Tibial artery (tissue), 4 donors: ENCODE data around the gene TBL2.
"Not testable (repeated sequence)": the region's sequence is repeated elsewhere in the genome, so short reads cannot be mapped to it uniquely, and the experiment has no call there.

Experiments
- DNase-seq, 2 donors: peaks; one replicate each; pipeline ENCODE4 v3.0.0-alpha.2; 2019
- H3K27ac ChIP-seq, 2 donors: fragments of 200-600 bp; sonication (generic) in 1 of 2; 1 replicate in 1 of 2; 2 replicates in 1 of 2; pipeline ENCODE4 v1.5.1; 2018 to 2019; ENCODE audit warnings: mild to moderate bottlenecking in 1 of 2
- H3K27me3 ChIP-seq, 2 donors: fragments of 200-600 bp; sonication (generic) in 1 of 2; one replicate each; pipeline versions ENCODE4 v1.5.1 to v1.6.0; 2016 to 2019
- H3K36me3 ChIP-seq, 3 donors: fragments of 200-600 bp; sonication (generic) in 2 of 3; one replicate each; pipeline ENCODE4 v1.5.1; 2016 to 2019; ENCODE audit warnings: mild to moderate bottlenecking in 2 of 3
- H3K4me1 ChIP-seq, 4 donors: fragments of 200-600 bp; sonication (generic) in 2 of 4; 1 replicate in 3 of 4; 2 replicates in 1 of 4; pipeline ENCODE4 v1.5.1; 2016 to 2019
- H3K4me3 ChIP-seq, 2 donors: fragments of 200-600 bp; sonication (generic) in 1 of 2; 1 replicate in 1 of 2; 2 replicates in 1 of 2; pipeline ENCODE4 v1.5.1; 2018 to 2019; ENCODE audit warnings: mild to moderate bottlenecking in 2 of 2
- H3K9me3 ChIP-seq, 3 donors: fragments of 200-600 bp; sonication (generic) in 1 of 3; one replicate each; pipeline ENCODE4 v1.5.1; 2016 to 2019
- CTCF ChIP-seq, 2 experiments: fragments of 200-600 bp in 1 of 2; fragments of 450-650 bp in 1 of 2; IDR thresholded peaks; one replicate each; pipeline ENCODE4 v1.5.1; 2017 to 2019; ENCODE audit warnings: antibody characterized with exemption in 2 of 2, mild to moderate bottlenecking in 1 of 2, moderate library complexity in 1 of 2
- intact Hi-C: fragments of 100-400 bp; cut with DNase I; formaldehyde crosslinking; loops from one replicate; pipeline ENCODE4 v1.15.0; 2023; ENCODE audit warnings: low total_unique reads

TBL2 gene

GRCh38 chr7:73610105-73610504 lies 31.7 kb upstream of the TBL2 start:
- intact Hi-C loops: loop anchor here (5.0 kb wide), 1 partner anchor 57 kb away; the partner anchor contains the start of gene VPS37D
- Histone ChIP-seq H3K9me3 (no peaks in the 10 kb centered on the region), H3K4me3 (no peak overlapping the region), H3K4me1 (peaks cover 0 to 7% (median 3%) of the 10 kb centered on the region in 4 donors), H3K27me3 (peaks cover 0 to 65% of the 10 kb centered on the region in 2 donors), H3K36me3 (no peaks in the 10 kb centered on the region), H3K27ac (no peak overlapping the region)
- no peak for TF ChIP-seq CTCF (IDR thresholded peaks at IDR 0.05)
- no peak for DNase-seq

- H3K4me3 ChIP-seq, intact Hi-C loops, H3K36me3 ChIP-seq, H3K27ac ChIP-seq, H3K4me1 ChIP-seq, DNase-seq, H3K9me3 ChIP-seq: not testable (repeated sequence)
- peaks cover 0 to 55% of the 10 kb centered on the region in 2 donors for H3K27me3 ChIP-seq
These were observed 29.3 kb upstream of the TBL2 start for GRCh38 chr7:73607692-73607983.

GRCh38 chr7:73606801-73607691 lies 28.7 kb upstream of the TBL2 start:
- peaks cover 0 to 7% (median 3%) of the 10 kb centered on the region in 4 donors for H3K4me1 ChIP-seq
- peaks cover 0 to 50% of the 10 kb centered on the region in 2 donors for H3K27me3 ChIP-seq
- H3K9me3 ChIP-seq: no peaks in the 10 kb centered on the region
- TF ChIP-seq CTCF (IDR thresholded peaks at IDR 0.05): peak; percentile 92 to 97
- no peaks in the 10 kb centered on the region for H3K36me3 ChIP-seq
- H3K27ac ChIP-seq: no peak overlapping the region
- no peak for DNase-seq
- H3K4me3 ChIP-seq: no peak overlapping the region
- intact Hi-C loops: no loop called here

GRCh38 chr7:73605601-73606220 lies 27.3 kb upstream of the TBL2 start:
- Histone ChIP-seq H3K27ac (no peak overlapping the region), H3K27me3 (peaks cover 0 to 47% of the 10 kb centered on the region in 2 donors), H3K9me3 (no peaks in the 10 kb centered on the region), H3K4me3 (no peak overlapping the region), H3K4me1 (peaks cover 0 to 7% (median 3%) of the 10 kb centered on the region in 4 donors), H3K36me3 (no peaks in the 10 kb centered on the region)
- intact Hi-C loops: no loop called here
- DNase-seq: no peak
- no peak for TF ChIP-seq CTCF (IDR thresholded peaks at IDR 0.05)

GRCh38 chr7:73602721-73603651 lies 24.6 kb upstream of the TBL2 start:
- Histone ChIP-seq H3K27ac (no peak overlapping the region), H3K9me3 (no peaks in the 10 kb centered on the region), H3K27me3 (peaks cover 0 to 43% of the 10 kb centered on the region in 2 donors), H3K4me1 (peaks cover 0 to 7% (median 3%) of the 10 kb centered on the region in 4 donors), H3K36me3 (no peaks in the 10 kb centered on the region), H3K4me3 (no peak overlapping the region)
- intact Hi-C loops: no loop called here
- TF ChIP-seq CTCF (IDR thresholded peaks at IDR 0.05): no peak
- no peak for DNase-seq
